Sigmoid colon (tissue), 4 donors: ENCODE results near the gene TMEM120B.

Source experiments
- EP300 ChIP-seq, 4 donors: sonication (generic); formaldehyde crosslinking; IDR thresholded peaks; one replicate each; pipeline ENCODE4 v1.6.1; 2017; ENCODE audit warnings: antibody characterized with exemption in 4 of 4
- POLR2A ChIP-seq, 2 donors: fragments of 450-650 bp; IDR thresholded peaks; one replicate each; pipeline ENCODE4 v1.6.1; 2016; ENCODE audit warnings: antibody characterized with exemption in 2 of 2, mild to moderate bottlenecking in 2 of 2, moderate library complexity in 2 of 2
- POLR2AphosphoS5 ChIP-seq, 4 donors: sonication (generic); formaldehyde crosslinking; IDR thresholded peaks; one replicate each; pipeline ENCODE4 v1.6.1; 2017; ENCODE audit warnings: antibody characterized with exemption in 4 of 4
- TF ChIP-seq, protein P1 (sequence below), 4 experiments: fragments of 450-650 bp in 3 of 4; fragments of 200-600 bp in 1 of 4; IDR thresholded peaks; one replicate each; pipeline ENCODE4 v1.5.1; 2016 to 2019; ENCODE audit warnings: antibody characterized with exemption in 4 of 4, mild to moderate bottlenecking in 3 of 4, moderate library complexity in 2 of 4

DNA sequence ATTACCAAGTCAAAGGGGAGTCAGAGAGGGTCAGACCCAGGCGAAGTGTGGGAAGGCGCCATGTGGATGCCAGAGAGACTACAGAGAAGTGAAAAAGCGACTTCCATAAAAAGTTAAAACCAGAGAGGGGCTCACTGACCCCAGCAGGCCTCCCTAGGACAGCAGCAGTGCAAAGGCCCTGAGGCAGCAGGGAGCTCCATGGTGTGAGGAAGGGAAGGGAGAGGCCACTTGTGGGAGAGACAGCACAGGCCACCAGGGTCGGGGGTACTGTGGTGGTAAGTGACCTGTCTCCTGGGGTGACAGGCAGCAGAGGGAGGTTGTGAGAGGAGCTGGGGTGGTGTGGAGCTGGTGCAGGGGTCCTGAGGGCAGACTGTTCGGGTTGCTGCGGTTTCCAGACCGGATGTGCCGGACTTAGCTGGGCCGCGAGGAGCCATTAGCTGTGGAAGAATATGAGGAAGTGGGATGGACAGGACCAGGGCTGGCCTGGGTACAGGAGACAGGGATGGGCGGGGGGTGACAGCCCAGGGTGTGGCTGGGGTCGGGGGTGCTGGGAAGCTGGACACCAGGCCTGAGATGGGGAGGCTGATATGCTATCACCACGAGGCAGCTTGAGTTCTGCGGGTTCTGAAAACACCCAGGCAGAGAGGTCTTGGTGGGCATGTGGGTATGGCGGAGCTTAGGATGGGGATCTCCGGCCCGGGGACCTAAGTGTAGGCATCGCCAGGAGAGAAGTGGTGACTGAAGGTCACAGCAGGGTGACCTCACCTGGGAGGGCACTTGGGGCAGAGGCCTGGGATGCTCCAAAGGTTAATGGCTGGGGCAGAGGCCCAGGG is 114.0 kb downstream of the TMEM120B start:
- TF ChIP-seq, protein P1, sequence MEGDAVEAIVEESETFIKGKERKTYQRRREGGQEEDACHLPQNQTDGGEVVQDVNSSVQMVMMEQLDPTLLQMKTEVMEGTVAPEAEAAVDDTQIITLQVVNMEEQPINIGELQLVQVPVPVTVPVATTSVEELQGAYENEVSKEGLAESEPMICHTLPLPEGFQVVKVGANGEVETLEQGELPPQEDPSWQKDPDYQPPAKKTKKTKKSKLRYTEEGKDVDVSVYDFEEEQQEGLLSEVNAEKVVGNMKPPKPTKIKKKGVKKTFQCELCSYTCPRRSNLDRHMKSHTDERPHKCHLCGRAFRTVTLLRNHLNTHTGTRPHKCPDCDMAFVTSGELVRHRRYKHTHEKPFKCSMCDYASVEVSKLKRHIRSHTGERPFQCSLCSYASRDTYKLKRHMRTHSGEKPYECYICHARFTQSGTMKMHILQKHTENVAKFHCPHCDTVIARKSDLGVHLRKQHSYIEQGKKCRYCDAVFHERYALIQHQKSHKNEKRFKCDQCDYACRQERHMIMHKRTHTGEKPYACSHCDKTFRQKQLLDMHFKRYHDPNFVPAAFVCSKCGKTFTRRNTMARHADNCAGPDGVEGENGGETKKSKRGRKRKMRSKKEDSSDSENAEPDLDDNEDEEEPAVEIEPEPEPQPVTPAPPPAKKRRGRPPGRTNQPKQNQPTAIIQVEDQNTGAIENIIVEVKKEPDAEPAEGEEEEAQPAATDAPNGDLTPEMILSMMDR (IDR thresholded peaks at IDR 0.05) = no peak
- TF ChIP-seq POLR2A (IDR thresholded peaks at IDR 0.05) (no peak), POLR2AphosphoS5 (IDR thresholded peaks at IDR 0.05) (no peak), EP300 (IDR thresholded peaks at IDR 0.05) (no peak)
